Lower leg skin (tissue), 4 donors: ENCODE data around the gene PDCD1LG2. TPM values are rescaled to one million over a fixed set of nuclear protein-coding genes. Genes with fewer than 3 reads are reported as not detected.

Source experiments
- DNase-seq, 2 donors: peaks; one replicate each; pipeline ENCODE4 v3.0.0-alpha.2; 2019; ENCODE audit warnings: low spot score in 2 of 2
- H3K4me3 ChIP-seq: fragments of 200-600 bp; sonication (generic); 2 replicates; pipeline ENCODE4 v1.5.1; 2017; ENCODE audit warnings: mild to moderate bottlenecking, low read depth; ENCODE audit not compliant: poor library complexity, severe bottlenecking
- POLR2A ChIP-seq, 2 donors: fragments of 450-650 bp; IDR thresholded peaks; one replicate each; pipeline ENCODE4 v1.6.1; 2016 to 2017; ENCODE audit warnings: antibody characterized with exemption in 2 of 2, mild to moderate bottlenecking in 1 of 2, moderate library complexity in 1 of 2
- WGBS, 2 donors: methylation state at CpG; one replicate each; pipeline ENCODE4 v1.1.5; 2018; 5-methylcytosine and 5-hydroxymethylcytosine counted together
- intact Hi-C: fragments of 100-400 bp; cut with DNase I; formaldehyde crosslinking; loops from one replicate; pipeline ENCODE4 v1.15.0; 2023; ENCODE audit warnings: low total_unique reads
- total RNA-seq, 4 donors: library from RNA; depleted of rRNA; stranded (reverse); fragments of >200 nt; gene quantifications; one replicate each; pipeline ENCODE4 v1.1.0, GENCODE V29; 2016
- TF ChIP-seq, protein P1 (sequence below), 3 donors: fragments of 450-650 bp; IDR thresholded peaks; one replicate each; pipeline ENCODE4 v1.5.1; 2016; ENCODE audit warnings: antibody characterized with exemption in 3 of 3, mild to moderate bottlenecking in 3 of 3, moderate library complexity in 2 of 3

The PDCD1LG2 gene
- total RNA-seq, 4 donors from 2014 or later: 0.63 to 2.5 (median 1.3) TPM; not detected in 1

DNA sequence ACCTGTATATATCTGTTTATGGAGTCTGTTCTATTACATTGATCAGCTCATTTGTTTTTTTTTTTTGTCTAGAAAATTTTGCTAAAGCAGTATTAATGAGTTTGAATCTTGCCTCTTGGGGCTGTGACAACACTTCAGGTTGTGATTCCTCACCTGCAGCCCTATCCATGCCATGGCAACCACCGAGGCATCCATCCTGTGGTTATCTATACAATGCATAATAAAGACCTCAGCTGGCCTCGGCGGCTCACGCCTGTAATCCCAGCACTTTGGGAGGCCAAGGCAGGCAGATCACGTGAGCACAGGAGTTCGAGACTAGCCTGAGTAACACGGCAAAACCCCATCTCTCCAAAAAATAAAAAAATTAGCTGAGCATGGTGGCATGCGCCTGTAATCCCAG is 28.1 kb upstream of the PDCD1LG2 start:
- H3K4me3 ChIP-seq: no peak overlapping the region
- intact Hi-C loops: no loop called here
- 86 to 89% methylated on average over 8 of the region's 8 CpGs for WGBS, 2 donors
- no peak for DNase-seq
- TF ChIP-seq POLR2A (IDR thresholded peaks at IDR 0.05): no peak
- TF ChIP-seq, protein P1, sequence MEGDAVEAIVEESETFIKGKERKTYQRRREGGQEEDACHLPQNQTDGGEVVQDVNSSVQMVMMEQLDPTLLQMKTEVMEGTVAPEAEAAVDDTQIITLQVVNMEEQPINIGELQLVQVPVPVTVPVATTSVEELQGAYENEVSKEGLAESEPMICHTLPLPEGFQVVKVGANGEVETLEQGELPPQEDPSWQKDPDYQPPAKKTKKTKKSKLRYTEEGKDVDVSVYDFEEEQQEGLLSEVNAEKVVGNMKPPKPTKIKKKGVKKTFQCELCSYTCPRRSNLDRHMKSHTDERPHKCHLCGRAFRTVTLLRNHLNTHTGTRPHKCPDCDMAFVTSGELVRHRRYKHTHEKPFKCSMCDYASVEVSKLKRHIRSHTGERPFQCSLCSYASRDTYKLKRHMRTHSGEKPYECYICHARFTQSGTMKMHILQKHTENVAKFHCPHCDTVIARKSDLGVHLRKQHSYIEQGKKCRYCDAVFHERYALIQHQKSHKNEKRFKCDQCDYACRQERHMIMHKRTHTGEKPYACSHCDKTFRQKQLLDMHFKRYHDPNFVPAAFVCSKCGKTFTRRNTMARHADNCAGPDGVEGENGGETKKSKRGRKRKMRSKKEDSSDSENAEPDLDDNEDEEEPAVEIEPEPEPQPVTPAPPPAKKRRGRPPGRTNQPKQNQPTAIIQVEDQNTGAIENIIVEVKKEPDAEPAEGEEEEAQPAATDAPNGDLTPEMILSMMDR (IDR thresholded peaks at IDR 0.05): no peak

DNA sequence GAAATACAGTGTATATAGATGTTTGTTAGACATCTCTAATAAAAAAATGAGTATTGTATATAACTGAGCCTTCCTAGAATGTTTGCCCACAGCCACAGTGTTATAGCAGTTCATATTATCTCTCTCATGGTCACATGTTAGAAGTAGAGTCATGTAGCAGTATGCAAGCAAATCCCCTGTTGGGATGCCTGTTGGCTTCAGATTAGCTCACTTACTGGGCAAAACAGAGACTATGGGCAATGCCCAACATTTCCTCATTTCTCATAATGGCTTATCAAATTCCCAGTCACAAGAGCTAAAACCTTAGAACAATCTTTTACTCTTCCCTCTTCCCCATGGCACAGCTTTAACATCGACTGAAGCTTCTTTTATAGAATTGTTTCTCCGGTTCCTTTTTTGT is 27.0 kb upstream of the PDCD1LG2 start:
- WGBS, 2 donors: 95% methylated on average over 2 of the region's 2 CpGs
- DNase-seq: no peak
- intact Hi-C loops: no loop called here
- TF ChIP-seq POLR2A (IDR thresholded peaks at IDR 0.05): no peak
- TF ChIP-seq, protein P1 (IDR thresholded peaks at IDR 0.05): no peak
- no peak overlapping the region for H3K4me3 ChIP-seq

DNA sequence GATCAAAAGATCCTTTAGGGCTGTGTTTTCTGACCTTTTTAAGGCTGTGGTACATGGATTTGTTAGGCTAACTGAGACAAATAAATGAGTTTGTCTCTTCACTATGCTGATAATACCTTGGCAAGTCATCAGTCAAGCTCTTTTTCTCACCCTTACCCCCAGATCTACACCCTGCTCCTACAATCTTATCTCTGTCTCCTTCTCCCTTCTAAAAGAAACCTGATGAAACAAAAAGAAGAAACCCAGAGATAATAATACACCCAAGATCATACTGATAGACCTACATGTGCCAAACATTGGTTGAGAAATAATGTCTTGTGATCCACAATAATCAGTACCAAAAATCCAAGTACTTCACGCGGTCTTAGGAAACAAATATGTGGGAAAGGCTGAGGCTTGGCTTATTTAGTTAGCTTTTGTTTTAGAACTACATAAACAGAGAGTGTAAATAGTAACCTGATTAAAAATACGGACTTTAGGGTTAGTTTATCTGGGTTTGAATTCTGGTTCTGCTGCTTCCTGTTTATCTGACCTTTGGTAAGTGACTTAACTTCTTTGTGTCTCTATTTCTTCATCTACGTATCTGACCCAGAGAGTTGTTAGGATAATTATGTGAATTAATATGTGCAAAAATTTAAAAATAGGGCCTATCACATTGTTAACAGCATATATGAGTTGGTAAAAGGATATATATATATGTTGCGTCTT is 24.8 kb upstream of the PDCD1LG2 start:
- H3K4me3 ChIP-seq: no peak overlapping the region
- DNase-seq: no peak
- intact Hi-C loops: no loop called here
- 86 to 88% methylated on average over 5 of the region's 5 CpGs for WGBS, 2 donors
- no peak for TF ChIP-seq POLR2A (IDR thresholded peaks at IDR 0.05)
- TF ChIP-seq, protein P1 (IDR thresholded peaks at IDR 0.05): no peak

DNA sequence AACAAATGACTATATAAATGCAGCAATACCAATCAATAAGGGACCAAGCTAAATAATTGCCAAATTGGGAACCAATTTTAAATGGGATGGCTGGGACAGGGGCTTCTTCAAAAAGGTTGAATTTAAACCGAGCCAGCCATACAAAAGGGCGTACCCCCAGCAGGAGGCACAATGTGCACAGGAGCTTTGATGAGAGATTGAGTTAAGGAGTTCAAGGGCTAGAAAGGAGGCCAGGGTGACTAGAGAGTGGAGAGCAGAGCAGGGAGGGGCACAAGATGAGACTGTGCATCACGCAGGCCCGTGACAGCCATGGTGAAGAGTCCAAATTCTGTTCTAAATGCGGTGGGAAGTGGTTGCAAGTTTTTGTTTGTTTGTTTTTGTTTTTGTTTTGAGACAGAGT is 23.3 kb upstream of the PDCD1LG2 start:
- intact Hi-C loops: no loop called here
- TF ChIP-seq, protein P1 (IDR thresholded peaks at IDR 0.05): no peak
- TF ChIP-seq POLR2A (IDR thresholded peaks at IDR 0.05): no peak
- no peak for DNase-seq
- WGBS, 2 donors: 94 to 95% methylated on average over 5 of the region's 5 CpGs
- H3K4me3 ChIP-seq: no peak overlapping the region

DNA sequence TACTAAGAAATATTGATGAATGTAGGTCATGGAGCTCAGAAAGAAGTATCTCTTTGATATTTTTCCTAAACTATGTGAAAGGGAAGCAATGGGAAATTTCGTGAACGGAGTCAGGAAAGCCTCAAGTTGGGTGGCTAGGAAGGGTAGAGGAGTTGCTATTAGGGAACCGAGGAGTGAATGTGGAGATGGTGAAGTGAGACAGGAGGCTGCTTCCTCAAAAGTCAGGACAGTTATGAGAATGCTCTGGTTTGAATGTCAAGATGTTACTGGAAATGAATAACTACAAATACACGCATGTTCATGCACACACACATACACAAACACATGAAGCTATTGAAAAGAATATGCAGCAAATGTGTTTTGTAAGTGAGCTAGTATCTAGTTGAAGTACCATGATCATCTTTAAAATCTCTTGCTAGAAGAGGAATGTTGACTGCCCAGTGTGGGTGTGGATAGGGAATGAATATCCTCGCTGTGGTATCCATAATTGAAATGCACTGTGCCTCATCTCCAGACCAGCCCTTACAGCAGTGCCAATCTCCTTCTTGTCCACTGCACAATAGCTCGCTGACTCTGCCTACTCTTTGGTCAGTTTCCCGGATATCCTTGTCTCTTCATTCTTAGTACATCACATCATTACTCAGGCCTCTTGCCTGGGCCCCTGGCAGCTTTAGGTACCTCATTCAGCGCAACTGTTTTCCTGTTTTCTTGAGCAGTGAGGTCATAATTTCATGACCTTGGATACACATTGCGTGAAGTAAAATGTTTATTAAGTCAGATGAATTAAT is 21.9 kb upstream of the PDCD1LG2 start:
- intact Hi-C loops: no loop called here
- no peak overlapping the region for H3K4me3 ChIP-seq
- no peak for DNase-seq
- no peak for TF ChIP-seq POLR2A (IDR thresholded peaks at IDR 0.05)
- TF ChIP-seq, protein P1 (IDR thresholded peaks at IDR 0.05): no peak
- 85 to 87% methylated on average over 9 of the region's 9 CpGs for WGBS, 2 donors
